Ammon's horn (tissue), 1 donor: ENCODE results near the gene PTTG1.
A peak's percentile ranks its signal among the peaks of the same experiment; 100 is the strongest.

ENCODE experiments used
- DNase-seq: peaks from one replicate; pipeline ENCODE4 v3.0.0-alpha.2; 2016; ENCODE audit warnings: low spot score

Gene PTTG1

GRCh38 chr5:160455600-160455999 is 33.9 kb downstream of the PTTG1 start:
- no peak for DNase-seq

- no peak for DNase-seq
Observed at GRCh38 chr5:160456480-160457177, 35.0 kb downstream of the PTTG1 start.

GRCh38 chr5:160457252-160457651 is 35.6 kb downstream of the PTTG1 start:
- no peak for DNase-seq

- DNase-seq, result no peak
Observed at GRCh38 chr5:160458806-160459800, 37.4 kb downstream of the PTTG1 start.

- DNase-seq, result no peak
Observed at GRCh38 chr5:160460377-160461049, 38.9 kb downstream of the PTTG1 start.

GRCh38 chr5:160461378-160461777 is 39.7 kb downstream of the PTTG1 start:
- no peak for DNase-seq

- DNase-seq, result no peak
Observed at GRCh38 chr5:160462167-160462566, 40.5 kb downstream of the PTTG1 start.

- DNase-seq, result no peak
Observed at GRCh38 chr5:160463227-160463626, 41.6 kb downstream of the PTTG1 start.

- no peak for DNase-seq
Observed at GRCh38 chr5:160463740-160464465, 42.2 kb downstream of the PTTG1 start.

GRCh38 chr5:160464466-160464797 is 42.8 kb downstream of the PTTG1 start:
- DNase-seq, result no peak

GRCh38 chr5:160466116-160466515 is 44.5 kb downstream of the PTTG1 start:
- no peak for DNase-seq

- no peak for DNase-seq
Observed at GRCh38 chr5:160466889-160467554, 45.4 kb downstream of the PTTG1 start.

GRCh38 chr5:160467555-160468362 is 46.1 kb downstream of the PTTG1 start:
- peak; percentile 51 for DNase-seq

GRCh38 chr5:160468363-160468975 is 46.8 kb downstream of the PTTG1 start:
- DNase-seq, result no peak

- DNase-seq, result no peak
Observed at GRCh38 chr5:160469156-160470144, 47.8 kb downstream of the PTTG1 start.

GRCh38 chr5:160470437-160471361 is 49.0 kb downstream of the PTTG1 start:
- no peak for DNase-seq

- no peak for DNase-seq
Observed at GRCh38 chr5:160471761-160472160, 50.1 kb downstream of the PTTG1 start.

GRCh38 chr5:160472482-160472881 is 50.8 kb downstream of the PTTG1 start:
- DNase-seq, result no peak
